ENCODE results near the gene LIX1L.

DNA sequence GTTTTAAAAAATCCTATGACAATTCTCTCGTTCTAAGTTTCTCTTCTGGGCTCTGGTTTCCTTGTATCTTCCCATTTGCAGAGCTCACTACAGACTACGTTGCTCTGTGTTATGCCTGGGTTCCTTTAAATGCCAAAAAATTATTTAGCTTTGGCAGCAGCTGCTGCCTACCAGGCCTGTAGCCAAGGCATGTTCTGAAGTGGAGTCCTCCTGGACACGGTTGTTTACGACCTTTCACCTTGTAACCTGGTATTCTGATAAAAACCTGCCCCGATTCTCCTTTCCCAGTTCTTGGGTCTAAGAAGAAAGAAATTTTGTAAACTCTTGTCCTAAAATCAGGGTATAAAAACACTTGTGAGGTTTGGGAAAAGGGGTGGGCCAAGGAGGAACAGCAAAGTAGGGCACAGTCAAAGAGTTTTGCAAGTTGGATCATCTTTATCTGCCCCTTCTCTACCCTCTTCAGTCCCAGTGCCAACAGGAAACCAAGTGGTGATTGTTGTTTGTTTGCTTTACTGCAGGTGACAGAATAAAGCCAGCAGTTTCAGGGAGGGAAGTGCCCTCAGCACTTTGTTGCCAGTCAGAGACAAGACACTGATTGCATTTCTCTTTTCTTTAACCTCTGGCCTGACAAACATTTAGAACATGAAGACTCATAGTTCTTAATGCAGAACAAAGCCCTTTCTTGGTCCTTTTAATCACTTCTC is 41.7 kb upstream of the LIX1L start:
- TF ChIP-seq ZNF274 (IDR thresholded peaks at IDR 0.05; ENCODE audit: low read depth, low read length) (no peak), YY1 (IDR thresholded peaks at IDR 0.05; ENCODE audit: insufficient read depth, insufficient read length) (no peak), SUZ12 (IDR thresholded peaks at IDR 0.05; ENCODE audit: extremely low read depth, insufficient read depth, insufficient read length) (no peak)

Data from NT2/D1 (cell line).